ENCODE data around the gene ARID5B. TPM values are rescaled to one million over a fixed set of nuclear protein-coding genes. Genes with fewer than 3 reads are reported as not detected.

Gene ARID5B
- total and polyA plus RNA-seq, 2 donors (not counting 3 experiments of a cell fraction or from before 2014, with no cell fraction given), result 5.6 to 8.9 TPM

GRCh38 chr10:62025134-62025794 is 123.8 kb downstream of the ARID5B start:
- H3K4me3 ChIP-seq (replicated peaks in 1 of 3; ENCODE audit: insufficient read depth in 1 of 3, low read depth in 1 of 3, low read length in 3 of 3), result no peak overlapping the region
- no TSS peak for BruUV-seq (replicated peaks)
- no peak for FAIRE-seq
- no peaks in the 10 kb centered on the region for H4K20me1 ChIP-seq (replicated peaks; ENCODE audit: control insufficient read depth, extremely low read depth, insufficient read depth, low read length)
- ChIA-PET POLR2A (interaction anchor here (0.8 kb wide), 1 partner anchor 32 kb away, joined by 10 read pairs; no protein-coding TSS in a partner anchor), CTCF (interaction anchor here (0.7 to 2.8 kb wide), 8 partner anchors 13 to 245 kb away, joined by 3 to 18 read pairs (median 4); no protein-coding TSS in a partner anchor)
- no peaks in the 10 kb centered on the region for H3K9me3 ChIP-seq (replicated peaks; ENCODE audit: control insufficient read depth, insufficient read depth, low read length)
- no peak overlapping the region for H3K4me2 ChIP-seq (ENCODE audit: insufficient read depth, low read length)
- TF ChIP-seq MYC (IDR thresholded peaks at IDR 0.05; ENCODE audit: low read depth, low read length) (no peak), GATA2 (IDR thresholded peaks at IDR 0.05; ENCODE audit: insufficient read depth, insufficient read length, low read depth, low read length) (peak; percentile 53)
- no peak overlapping the region for H2AFZ ChIP-seq (ENCODE audit: low read depth, low read length)
- no peaks in the 10 kb centered on the region for H3K9me1 ChIP-seq (replicated peaks; ENCODE audit: control insufficient read depth, extremely low read depth, insufficient read depth, low read length)
- H3K27me3 ChIP-seq (ENCODE audit: control insufficient read depth in 2 of 2, insufficient read depth in 2 of 2, low read length in 2 of 2), result no peaks in the 10 kb centered on the region
- H3K27ac ChIP-seq (ENCODE audit: insufficient read depth, low read depth, low read length), result no peak overlapping the region
- no peaks in the 10 kb centered on the region for H3K79me2 ChIP-seq (ENCODE audit: control insufficient read depth, insufficient read depth, low read length)
- dilution Hi-C loops (cut with MboI; ENCODE audit: extremely low pct_ligation_motif_present, low sequenced_read_pairs) (no loop called here), intact Hi-C loops (cut with micrococcal nuclease) (no loop called here)
- peak; percentile 49 for DNase-seq (ENCODE audit: low read depth, low spot score)
- peaks cover 15% of the 10 kb centered on the region for H3K4me1 ChIP-seq (ENCODE audit: control insufficient read depth, extremely low read depth, insufficient read depth, low read length)
- H3K36me3 ChIP-seq (ENCODE audit: control insufficient read depth in 2 of 2, extremely low read depth in 1 of 2, insufficient read depth in 2 of 2, low read length in 2 of 2), result no peaks in the 10 kb centered on the region
- H3K9ac ChIP-seq (replicated peaks; ENCODE audit: extremely low read depth, insufficient read depth, low read length), result no peak overlapping the region

GRCh38 chr10:62025901-62026879 is 124.7 kb downstream of the ARID5B start:
- Histone ChIP-seq H2AFZ (ENCODE audit: low read depth, low read length) (no peak overlapping the region), H3K9ac (replicated peaks; ENCODE audit: extremely low read depth, insufficient read depth, low read length) (no peak overlapping the region), H3K79me2 (ENCODE audit: control insufficient read depth, insufficient read depth, low read length) (no peaks in the 10 kb centered on the region), H3K36me3 (ENCODE audit: control insufficient read depth in 2 of 2, extremely low read depth in 1 of 2, insufficient read depth in 2 of 2, low read length in 2 of 2) (no peaks in the 10 kb centered on the region), H3K27ac (ENCODE audit: insufficient read depth, low read depth, low read length) (no peak overlapping the region), H3K9me1 (replicated peaks; ENCODE audit: control insufficient read depth, extremely low read depth, insufficient read depth, low read length) (no peaks in the 10 kb centered on the region), H4K20me1 (replicated peaks; ENCODE audit: control insufficient read depth, extremely low read depth, insufficient read depth, low read length) (no peaks in the 10 kb centered on the region), H3K4me3 (replicated peaks in 1 of 3; ENCODE audit: insufficient read depth in 1 of 3, low read depth in 1 of 3, low read length in 3 of 3) (no peak overlapping the region), H3K4me2 (ENCODE audit: insufficient read depth, low read length) (no peak overlapping the region), H3K9me3 (replicated peaks; ENCODE audit: control insufficient read depth, insufficient read depth, low read length) (no peaks in the 10 kb centered on the region), H3K4me1 (ENCODE audit: control insufficient read depth, extremely low read depth, insufficient read depth, low read length) (peaks cover 12% of the 10 kb centered on the region), H3K27me3 (ENCODE audit: control insufficient read depth in 2 of 2, insufficient read depth in 2 of 2, low read length in 2 of 2) (no peaks in the 10 kb centered on the region)
- TF ChIP-seq FOS (IDR thresholded peaks at IDR 0.05; ENCODE audit: borderline replicate concordance, insufficient read depth, low read length) (peak; percentile 13), GATA2 (IDR thresholded peaks at IDR 0.05; ENCODE audit: insufficient read depth, insufficient read length, low read depth, low read length) (no peak)
- DNase-seq (ENCODE audit: low read depth, low spot score) (no peak), FAIRE-seq (no peak)
- dilution Hi-C loops (cut with MboI; ENCODE audit: extremely low pct_ligation_motif_present, low sequenced_read_pairs) (no loop called here), intact Hi-C loops (cut with micrococcal nuclease) (no loop called here)
- no TSS peak for BruUV-seq (replicated peaks)
- ChIA-PET POLR2A (interaction anchor here (0.8 kb wide), 1 partner anchor 33 kb away, joined by 10 read pairs; no protein-coding TSS in a partner anchor), CTCF (interaction anchor here (0.6 to 2.8 kb wide), 10 partner anchors 12 to 244 kb away, joined by 3 to 18 read pairs (median 4); no protein-coding TSS in a partner anchor)

Measured in endothelial cell of umbilical vein (primary cell).